Mucosa of descending colon (tissue), 3 donors: Measurements from ENCODE around the gene STXBP1. TPM values are rescaled to one million over a fixed set of nuclear protein-coding genes. Genes with fewer than 3 reads are reported as not detected.

ENCODE experiments used
- ATAC-seq: fragments of 200-7000 bp; cut with Tn5 transposase; one replicate; pipeline ENCODE4 v1.9.1; 2020; ENCODE audit warnings: mild to moderate bottlenecking, moderate library complexity
- DNase-seq, 3 donors: peaks; one replicate each; pipeline ENCODE4 v3.0.0-alpha.2; 2020
- H3K36me3 ChIP-seq: fragments of 200-600 bp; one replicate; pipeline ENCODE4 v1.8.0; 2021; ENCODE audit warnings: low read depth, mild to moderate bottlenecking
- H3K4me1 ChIP-seq: fragments of 200-600 bp; one replicate; pipeline ENCODE4 v1.8.0; 2021; ENCODE audit warnings: low read depth, mild to moderate bottlenecking
- H3K4me3 ChIP-seq: fragments of 200-600 bp; one replicate; pipeline ENCODE4 v1.8.0; 2021; ENCODE audit warnings: mild to moderate bottlenecking
- H3K9me3 ChIP-seq: fragments of 200-600 bp; one replicate; pipeline ENCODE4 v1.8.0; 2021; ENCODE audit warnings: mild to moderate bottlenecking
- intact Hi-C, 2 donors: fragments of 100-400 bp; cut with DNase I in 1 of 2; cut with micrococcal nuclease in 1 of 2; formaldehyde crosslinking; loops; one replicate each; pipeline versions ENCODE4 v1.11.0 to v1.11.1; 2022; cut with DNase I, micrococcal nuclease
- total RNA-seq, 3 donors: library from RNA; stranded (reverse); fragmentation: NEBNext Ultra II Directional in 2 of 3; extraction: Animal tissue kit (Norgen Biotek cat#: 25700) in 2 of 3; gene quantifications; one replicate each; pipeline versions ENCODE4 v1.2.1 to v1.2.4, GENCODE V29; 2021 to 2023
- TF ChIP-seq, protein P1 (sequence below): fragments of 200-600 bp; IDR thresholded peaks from one replicate; pipeline ENCODE4 v1.8.0; 2022; ENCODE audit warnings: antibody characterized with exemption, mild to moderate bottlenecking
- donor health status: DM: no; HTN: no; CAD: no; lungs with moderate emphysema.
- donor health status: DM: no; HTN: no; CAD: no.
- donor health status: DM: no; HTN: yes; CAD: no.

STXBP1 gene
- total RNA-seq, 3 donors from 2014 or later = 11.8 to 37.1 (median 17.1) TPM

DNA sequence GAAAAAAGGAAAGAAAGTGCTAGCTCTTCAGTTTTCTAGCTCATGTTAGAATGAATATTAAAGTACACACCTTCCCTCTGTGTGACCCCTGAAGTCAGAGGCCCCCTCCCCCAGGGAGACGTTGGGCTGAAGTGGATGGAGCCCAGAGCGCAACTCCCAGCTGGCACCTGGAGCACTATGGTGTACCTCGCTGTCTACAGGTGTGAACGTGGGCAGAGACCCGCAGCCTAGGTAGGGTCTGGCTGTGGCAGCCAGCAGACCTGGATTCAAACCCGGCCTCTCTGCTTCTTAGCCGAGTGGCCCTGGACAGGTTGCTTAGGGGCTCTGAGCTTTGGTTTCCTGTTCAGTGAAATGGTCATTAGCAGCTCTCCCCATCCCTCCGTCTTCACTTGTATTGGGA, 116.7 kb downstream of the STXBP1 start:
- Histone ChIP-seq H3K4me3 (no peak overlapping the region), H3K9me3 (no peaks in the 10 kb centered on the region), H3K36me3 (no peaks in the 10 kb centered on the region), H3K4me1 (peaks cover 5% of the 10 kb centered on the region)
- TF ChIP-seq, protein P1, sequence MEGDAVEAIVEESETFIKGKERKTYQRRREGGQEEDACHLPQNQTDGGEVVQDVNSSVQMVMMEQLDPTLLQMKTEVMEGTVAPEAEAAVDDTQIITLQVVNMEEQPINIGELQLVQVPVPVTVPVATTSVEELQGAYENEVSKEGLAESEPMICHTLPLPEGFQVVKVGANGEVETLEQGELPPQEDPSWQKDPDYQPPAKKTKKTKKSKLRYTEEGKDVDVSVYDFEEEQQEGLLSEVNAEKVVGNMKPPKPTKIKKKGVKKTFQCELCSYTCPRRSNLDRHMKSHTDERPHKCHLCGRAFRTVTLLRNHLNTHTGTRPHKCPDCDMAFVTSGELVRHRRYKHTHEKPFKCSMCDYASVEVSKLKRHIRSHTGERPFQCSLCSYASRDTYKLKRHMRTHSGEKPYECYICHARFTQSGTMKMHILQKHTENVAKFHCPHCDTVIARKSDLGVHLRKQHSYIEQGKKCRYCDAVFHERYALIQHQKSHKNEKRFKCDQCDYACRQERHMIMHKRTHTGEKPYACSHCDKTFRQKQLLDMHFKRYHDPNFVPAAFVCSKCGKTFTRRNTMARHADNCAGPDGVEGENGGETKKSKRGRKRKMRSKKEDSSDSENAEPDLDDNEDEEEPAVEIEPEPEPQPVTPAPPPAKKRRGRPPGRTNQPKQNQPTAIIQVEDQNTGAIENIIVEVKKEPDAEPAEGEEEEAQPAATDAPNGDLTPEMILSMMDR = no peak
- intact Hi-C loops = loop anchor here in 1 of 2 donors (10.0 kb wide), 1 partner anchor 134 kb away; no protein-coding TSS in a partner anchor
- DNase-seq (no peak), ATAC-seq (no peak)

DNA sequence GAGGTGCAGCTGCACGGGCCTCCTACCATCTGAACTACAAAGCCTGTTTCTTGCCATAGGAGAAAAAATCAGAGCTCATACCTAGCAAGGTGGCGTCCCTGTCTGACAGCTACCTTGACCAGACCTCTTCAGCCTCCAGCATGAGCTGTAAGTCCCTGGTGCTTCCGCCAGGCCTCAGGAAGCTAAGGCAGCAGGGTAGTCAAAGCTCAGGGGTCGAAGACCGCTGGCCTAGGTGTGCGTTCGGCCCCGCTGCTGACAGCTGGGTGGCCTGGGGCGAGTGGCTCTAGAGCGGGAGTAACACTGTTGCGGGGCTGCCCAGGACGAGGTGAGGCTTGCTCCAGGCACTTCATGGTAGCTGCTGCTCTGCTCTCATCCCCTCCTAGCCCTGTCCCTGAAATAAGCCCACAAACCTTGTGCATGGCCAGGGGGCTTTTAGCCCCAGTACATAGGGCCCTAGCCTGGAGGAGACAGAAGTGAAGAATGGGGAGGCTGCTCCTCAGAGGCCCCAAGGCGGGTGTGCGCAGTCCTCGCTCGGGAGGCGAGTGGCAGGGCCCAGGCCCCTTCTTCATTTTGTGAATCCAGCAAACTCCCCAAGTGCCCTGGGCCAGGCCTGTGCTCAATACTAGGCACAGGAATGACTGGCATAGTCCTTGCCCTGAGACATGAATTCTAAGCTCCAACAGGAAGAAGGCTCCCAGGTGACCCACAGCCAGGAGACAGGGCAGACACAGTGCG, 117.6 kb downstream of the STXBP1 start:
- TF ChIP-seq, protein P1 = no peak
- no peak overlapping the region for H3K4me3 ChIP-seq
- no peaks in the 10 kb centered on the region for H3K36me3 ChIP-seq
- intact Hi-C loops = loop anchor here (2.0 to 10.0 kb wide), 3 partner anchors 135 to 145 kb away; partner anchors contain the start of gene AK1 (in 1 of the 2)
- no peak for DNase-seq
- H3K4me1 ChIP-seq = peaks cover 7% of the 10 kb centered on the region
- no peaks in the 10 kb centered on the region for H3K9me3 ChIP-seq
- ATAC-seq = no peak

DNA sequence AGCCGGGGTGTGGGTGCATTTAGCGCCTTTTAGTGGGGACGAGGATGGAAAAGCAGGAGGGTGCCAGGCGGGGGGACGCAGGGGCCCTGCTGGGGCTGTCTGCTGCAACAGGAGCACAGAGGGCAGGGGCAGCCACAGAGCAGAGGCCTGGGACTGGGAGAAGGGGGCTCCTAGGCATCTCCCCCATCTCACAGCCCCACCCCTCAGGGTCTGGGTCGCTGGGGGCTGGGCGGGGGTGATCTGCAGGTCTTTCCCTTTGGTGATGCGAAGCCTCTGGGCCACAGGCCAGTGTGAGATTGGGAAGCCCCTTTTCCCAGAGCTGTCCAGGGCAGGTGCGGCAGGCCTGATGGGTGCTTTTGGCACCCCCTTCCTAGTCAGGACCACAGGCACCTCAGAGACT, 118.2 kb downstream of the STXBP1 start:
- intact Hi-C loops = loop anchor here in 1 of 2 donors (2.0 to 10.0 kb wide), 2 partner anchors 139 to 145 kb away; partner anchors contain the start of gene AK1
- no peak for ATAC-seq
- no peak for DNase-seq
- no peak overlapping the region for H3K4me3 ChIP-seq
- no peaks in the 10 kb centered on the region for H3K36me3 ChIP-seq
- H3K4me1 ChIP-seq = peaks cover 7% of the 10 kb centered on the region
- no peaks in the 10 kb centered on the region for H3K9me3 ChIP-seq
- TF ChIP-seq, protein P1 = no peak

DNA sequence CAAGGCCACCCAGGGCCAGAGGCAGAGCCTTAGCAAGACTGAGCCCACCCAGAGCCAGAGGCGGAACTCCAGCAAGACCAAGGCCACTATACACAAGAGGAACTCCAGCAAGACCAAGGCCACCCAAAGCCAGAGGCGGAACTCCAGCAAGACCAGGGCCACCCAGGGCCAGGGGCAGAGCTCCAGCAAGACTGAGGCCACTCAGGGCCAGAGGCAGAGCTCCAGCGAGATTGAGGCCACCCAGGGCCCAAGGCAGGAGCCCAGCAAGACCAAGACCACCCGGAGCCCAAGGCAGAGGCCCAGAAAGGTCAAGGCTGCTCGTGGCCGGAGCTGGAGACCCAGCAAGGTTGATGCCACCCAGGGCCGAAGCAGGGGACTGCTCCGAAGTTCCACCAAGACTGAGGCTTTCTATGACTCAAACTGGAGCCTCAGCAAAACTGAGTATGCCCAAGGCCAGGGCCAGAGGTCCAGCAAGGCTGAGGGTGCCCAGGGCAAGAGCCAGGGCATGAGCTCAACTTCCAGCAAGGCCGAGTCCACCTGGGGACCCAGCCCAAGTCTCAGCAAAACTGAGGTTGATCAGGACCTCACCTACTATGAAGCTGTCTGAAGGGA, 118.8 kb downstream of the STXBP1 start:
- intact Hi-C loops = loop anchor here in 1 of 2 donors (2.0 to 10.0 kb wide), 2 partner anchors 140 to 144 kb away; partner anchors contain the start of gene AK1
- H3K9me3 ChIP-seq = no peaks in the 10 kb centered on the region
- DNase-seq = no peak
- TF ChIP-seq, protein P1 = no peak
- no peak for ATAC-seq
- no peak overlapping the region for H3K4me3 ChIP-seq
- H3K4me1 ChIP-seq = peaks cover 7% of the 10 kb centered on the region
- no peaks in the 10 kb centered on the region for H3K36me3 ChIP-seq

DNA sequence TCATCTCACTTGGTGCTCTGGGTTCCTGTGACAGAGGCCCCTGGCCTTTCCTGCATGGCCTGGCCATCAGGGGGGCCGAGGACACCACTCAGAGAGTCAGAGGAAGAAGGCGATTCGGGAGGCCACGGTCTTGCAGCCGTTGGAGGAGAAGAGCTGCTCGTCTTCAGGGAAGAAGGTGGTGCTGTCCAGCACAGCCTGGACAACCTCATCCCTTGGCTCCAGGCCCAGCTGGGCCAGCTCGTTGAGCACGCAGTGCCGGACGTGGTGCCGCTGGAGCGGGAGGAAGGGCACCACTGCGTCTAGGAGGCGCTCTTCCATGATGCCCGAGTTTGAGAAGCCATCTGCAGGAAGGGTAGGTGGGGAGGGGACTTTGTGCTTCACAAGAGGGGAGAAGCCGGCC, 119.9 kb downstream of the STXBP1 start:
- no peak for ATAC-seq
- Histone ChIP-seq H3K4me1 (peaks cover 7% of the 10 kb centered on the region), H3K9me3 (no peaks in the 10 kb centered on the region), H3K36me3 (no peaks in the 10 kb centered on the region), H3K4me3 (no peak overlapping the region)
- DNase-seq = no peak
- TF ChIP-seq, protein P1 = no peak
- intact Hi-C loops = loop anchor here in 1 of 2 donors (2.0 to 10.0 kb wide), 2 partner anchors 141 to 143 kb away; partner anchors contain the start of gene AK1
